Panc1 (cell line): ENCODE data around the gene DRD3.

ENCODE experiments used
- CTCF ChIP-seq: fragments of 450-650 bp; IDR thresholded peaks from 2 replicates; pipeline ENCODE4 v1.5.1; 2017; ENCODE audit warnings: mild to moderate bottlenecking
- POLR2AphosphoS5 ChIP-seq: IDR thresholded peaks from 2 replicates; pipeline ENCODE4 v1.6.1; 2012; ENCODE audit warnings: mild to moderate bottlenecking, low read depth, low read length, moderate library complexity
- SIN3A ChIP-seq: IDR thresholded peaks from 2 replicates; pipeline ENCODE4 v1.6.1; 2012; ENCODE audit warnings: low read depth, mild to moderate bottlenecking, low read length, moderate library complexity, borderline replicate concordance; ENCODE audit not compliant: insufficient read depth
- TCF7L2 ChIP-seq: IDR thresholded peaks from 2 replicates; pipeline ENCODE4 v1.6.1; 2011; ENCODE audit warnings: mild to moderate bottlenecking, low read depth, low read length, inconsistent platforms
- TF ChIP-seq, protein P1 (sequence below), 2 experiments: IDR thresholded peaks; 2 replicates each; pipeline ENCODE4 v1.6.1; 2011 to 2012; ENCODE audit warnings: low read depth in 2 of 2, control low read depth in 1 of 2, low read length in 1 of 2, mild to moderate bottlenecking in 1 of 2, moderate library complexity in 1 of 2; ENCODE audit not compliant: insufficient read depth in 1 of 2

DNA sequence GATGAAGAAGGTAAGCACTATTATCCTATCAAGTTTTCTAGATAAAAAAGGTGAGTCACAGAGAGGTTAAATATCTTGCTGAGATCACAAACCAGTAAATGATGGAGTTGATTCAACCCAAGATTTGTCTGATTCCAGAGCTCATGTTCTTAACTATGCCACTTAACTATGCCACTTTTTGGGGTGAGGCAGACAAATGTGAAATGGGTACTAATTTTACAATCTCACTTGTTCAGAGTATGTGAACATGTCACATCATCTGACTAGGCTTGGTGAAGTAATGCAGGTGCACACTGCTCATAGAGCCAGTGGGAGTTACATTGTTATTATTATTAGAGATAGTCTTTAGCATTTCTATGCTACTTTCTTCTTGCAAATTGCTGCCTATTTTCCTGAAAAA, 2.0 kb downstream of the DRD3 start:
- no peak for TF ChIP-seq CTCF
- no peak for TF ChIP-seq POLR2AphosphoS5
- TF ChIP-seq TCF7L2: no peak
- TF ChIP-seq, protein P1, sequence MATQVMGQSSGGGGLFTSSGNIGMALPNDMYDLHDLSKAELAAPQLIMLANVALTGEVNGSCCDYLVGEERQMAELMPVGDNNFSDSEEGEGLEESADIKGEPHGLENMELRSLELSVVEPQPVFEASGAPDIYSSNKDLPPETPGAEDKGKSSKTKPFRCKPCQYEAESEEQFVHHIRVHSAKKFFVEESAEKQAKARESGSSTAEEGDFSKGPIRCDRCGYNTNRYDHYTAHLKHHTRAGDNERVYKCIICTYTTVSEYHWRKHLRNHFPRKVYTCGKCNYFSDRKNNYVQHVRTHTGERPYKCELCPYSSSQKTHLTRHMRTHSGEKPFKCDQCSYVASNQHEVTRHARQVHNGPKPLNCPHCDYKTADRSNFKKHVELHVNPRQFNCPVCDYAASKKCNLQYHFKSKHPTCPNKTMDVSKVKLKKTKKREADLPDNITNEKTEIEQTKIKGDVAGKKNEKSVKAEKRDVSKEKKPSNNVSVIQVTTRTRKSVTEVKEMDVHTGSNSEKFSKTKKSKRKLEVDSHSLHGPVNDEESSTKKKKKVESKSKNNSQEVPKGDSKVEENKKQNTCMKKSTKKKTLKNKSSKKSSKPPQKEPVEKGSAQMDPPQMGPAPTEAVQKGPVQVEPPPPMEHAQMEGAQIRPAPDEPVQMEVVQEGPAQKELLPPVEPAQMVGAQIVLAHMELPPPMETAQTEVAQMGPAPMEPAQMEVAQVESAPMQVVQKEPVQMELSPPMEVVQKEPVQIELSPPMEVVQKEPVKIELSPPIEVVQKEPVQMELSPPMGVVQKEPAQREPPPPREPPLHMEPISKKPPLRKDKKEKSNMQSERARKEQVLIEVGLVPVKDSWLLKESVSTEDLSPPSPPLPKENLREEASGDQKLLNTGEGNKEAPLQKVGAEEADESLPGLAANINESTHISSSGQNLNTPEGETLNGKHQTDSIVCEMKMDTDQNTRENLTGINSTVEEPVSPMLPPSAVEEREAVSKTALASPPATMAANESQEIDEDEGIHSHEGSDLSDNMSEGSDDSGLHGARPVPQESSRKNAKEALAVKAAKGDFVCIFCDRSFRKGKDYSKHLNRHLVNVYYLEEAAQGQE (IDR thresholded peaks at IDR 0.05; ENCODE audit: insufficient read depth in 1 of 2, low read depth in 2 of 2, low read length in 1 of 2): no peak
- TF ChIP-seq SIN3A: no peak
